ENCODE measurements around the gene CUBN. TPM values are rescaled to one million over a fixed set of nuclear protein-coding genes. Genes with fewer than 3 reads are reported as not detected.

The CUBN gene
- total RNA-seq, 1 donor from 2014 or later: 2.5 TPM

GRCh38 chr10:17138460-17139042 is 8.9 kb upstream of the CUBN start:
- Mint-ChIP-seq H3K9me3 (peaks cover 7% of the 10 kb centered on the region), H3K36me3 (ENCODE audit: low read depth) (peaks cover 2% of the 10 kb centered on the region), H3K4me1 (no peaks in the 10 kb centered on the region), H3K27me3 (peaks cover 2% of the 10 kb centered on the region), H3K4me3 (no peak overlapping the region), H3K27ac (no peak overlapping the region)
- TF ChIP-seq CTCF (IDR thresholded peaks at IDR 0.05): no peak
- POLR2A ChIA-PET: interaction anchor here (0.6 to 1.3 kb wide), 2 partner anchors 15 to 62 kb away, joined by 3 read pairs; partner anchors contain the start of gene TRDMT1
- CTCF ChIA-PET: no interaction called here
- intact Hi-C loops (cut with micrococcal nuclease): no loop called here
- DNase-seq (no peak), ATAC-seq (ENCODE audit: low read depth) (no peak)

- no peak overlapping the region for H3K27ac Mint-ChIP-seq
- no peaks in the 10 kb centered on the region for H3K4me1 Mint-ChIP-seq
- ChIA-PET CTCF (no interaction called here), POLR2A (no interaction called here)
- peaks cover 8% of the 10 kb centered on the region for H3K27me3 Mint-ChIP-seq
- no peak for ATAC-seq (ENCODE audit: low read depth)
- H3K36me3 Mint-ChIP-seq (ENCODE audit: low read depth): no peaks in the 10 kb centered on the region
- intact Hi-C loops (cut with micrococcal nuclease): no loop called here
- TF ChIP-seq CTCF (IDR thresholded peaks at IDR 0.05): no peak
- H3K9me3 Mint-ChIP-seq: no peaks in the 10 kb centered on the region
- DNase-seq: no peak
- H3K4me3 Mint-ChIP-seq: no peak overlapping the region
Observed at GRCh38 chr10:17134737-17135260, 5.2 kb upstream of the CUBN start.

- ATAC-seq (ENCODE audit: low read depth) (no peak), DNase-seq (no peak)
- Mint-ChIP-seq H3K9me3 (no peaks in the 10 kb centered on the region), H3K27me3 (peaks cover 8% of the 10 kb centered on the region), H3K4me1 (no peaks in the 10 kb centered on the region), H3K27ac (no peak overlapping the region), H3K4me3 (no peak overlapping the region), H3K36me3 (ENCODE audit: low read depth) (no peaks in the 10 kb centered on the region)
- CTCF ChIA-PET: no interaction called here
- POLR2A ChIA-PET: no interaction called here
- intact Hi-C loops (cut with micrococcal nuclease): no loop called here
- TF ChIP-seq CTCF (IDR thresholded peaks at IDR 0.05): no peak
Observed at GRCh38 chr10:17134282-17134681, 4.7 kb upstream of the CUBN start.

- no peak overlapping the region for H3K27ac Mint-ChIP-seq
- TF ChIP-seq CTCF (IDR thresholded peaks at IDR 0.05): no peak
- no peaks in the 10 kb centered on the region for H3K4me1 Mint-ChIP-seq
- intact Hi-C loops (cut with micrococcal nuclease): no loop called here
- no peak overlapping the region for H3K4me3 Mint-ChIP-seq
- ChIA-PET CTCF (no interaction called here), POLR2A (no interaction called here)
- no peaks in the 10 kb centered on the region for H3K9me3 Mint-ChIP-seq
- ATAC-seq (ENCODE audit: low read depth) (no peak), DNase-seq (no peak)
- peaks cover under 1% of the 10 kb centered on the region for H3K36me3 Mint-ChIP-seq (ENCODE audit: low read depth)
- peaks cover 8% of the 10 kb centered on the region for H3K27me3 Mint-ChIP-seq
Observed at GRCh38 chr10:17128261-17128660, 1.4 kb downstream of the CUBN start.

- CTCF ChIA-PET: no interaction called here
- no peak overlapping the region for H3K4me3 Mint-ChIP-seq
- H3K4me1 Mint-ChIP-seq: no peaks in the 10 kb centered on the region
- no peak for DNase-seq
- ATAC-seq (ENCODE audit: low read depth): no peak
- peaks cover 3% of the 10 kb centered on the region for H3K27me3 Mint-ChIP-seq
- intact Hi-C loops (cut with micrococcal nuclease): no loop called here
- H3K9me3 Mint-ChIP-seq: no peaks in the 10 kb centered on the region
- TF ChIP-seq CTCF (IDR thresholded peaks at IDR 0.05): no peak
- peaks cover 9% of the 10 kb centered on the region for H3K36me3 Mint-ChIP-seq (ENCODE audit: low read depth)
- no peak overlapping the region for H3K27ac Mint-ChIP-seq
- POLR2A ChIA-PET: no interaction called here
Observed at GRCh38 chr10:17126327-17126726, 3.3 kb downstream of the CUBN start.

Data from activated B cell treated with CpG ODN at 0.5 μM for 24 hours (primary cell).